Measurements from ENCODE around the gene ZBED4.
A peak's percentile ranks its signal among the peaks of the same experiment; 100 is the strongest.

The ZBED4 gene

GRCh38 chr22:49900441-49901230 lies 47.0 kb downstream of the ZBED4 start:
- DNase-seq = no peak
- no peak for TF ChIP-seq GATA1 (IDR thresholded peaks at IDR 0.05; ENCODE audit: low read depth, low read length)
- no peak for TF ChIP-seq POLR2A (IDR thresholded peaks at IDR 0.05; ENCODE audit: low read length)

- DNase-seq = no peak
- TF ChIP-seq GATA1 (IDR thresholded peaks at IDR 0.05; ENCODE audit: low read depth, low read length) (no peak), POLR2A (IDR thresholded peaks at IDR 0.05; ENCODE audit: low read length) (no peak)
Observed at GRCh38 chr22:49901457-49901856, 47.8 kb downstream of the ZBED4 start.

- TF ChIP-seq GATA1 (IDR thresholded peaks at IDR 0.05; ENCODE audit: low read depth, low read length) = no peak
- TF ChIP-seq POLR2A (IDR thresholded peaks at IDR 0.05; ENCODE audit: low read length) = no peak
- peak; percentile 61 to 63 for DNase-seq
Observed at GRCh38 chr22:49903322-49904039, 49.8 kb downstream of the ZBED4 start.

- TF ChIP-seq GATA1 (IDR thresholded peaks at IDR 0.05; ENCODE audit: low read depth, low read length) (no peak), POLR2A (IDR thresholded peaks at IDR 0.05; ENCODE audit: low read length) (no peak)
- no peak for DNase-seq
Observed at GRCh38 chr22:49904040-49904369, 50.4 kb downstream of the ZBED4 start.

DNA sequence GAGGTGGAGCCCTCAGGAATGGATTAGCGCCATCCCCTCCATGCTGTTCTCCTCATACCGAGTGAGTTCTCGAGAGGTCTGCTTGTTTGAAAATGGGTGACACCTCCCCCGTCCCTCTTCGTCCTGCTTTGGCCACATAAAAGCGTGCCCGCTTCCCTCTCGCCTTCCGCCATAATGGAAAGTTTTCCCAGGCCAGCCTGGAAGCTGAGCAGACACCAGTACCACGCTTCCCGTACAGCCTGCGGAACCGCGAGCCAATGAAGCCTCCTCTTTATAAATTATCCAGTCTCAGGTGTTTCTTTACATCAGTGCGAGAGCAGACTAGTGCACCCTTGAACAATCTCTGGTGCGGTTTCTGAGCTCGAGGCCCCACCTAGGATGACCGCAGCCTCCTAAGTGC lies 51.8 kb downstream of the ZBED4 start:
- TF ChIP-seq GATA1 (IDR thresholded peaks at IDR 0.05; ENCODE audit: low read depth, low read length) (no peak), POLR2A (IDR thresholded peaks at IDR 0.05; ENCODE audit: low read length) (no peak)
- no peak for DNase-seq

DNA sequence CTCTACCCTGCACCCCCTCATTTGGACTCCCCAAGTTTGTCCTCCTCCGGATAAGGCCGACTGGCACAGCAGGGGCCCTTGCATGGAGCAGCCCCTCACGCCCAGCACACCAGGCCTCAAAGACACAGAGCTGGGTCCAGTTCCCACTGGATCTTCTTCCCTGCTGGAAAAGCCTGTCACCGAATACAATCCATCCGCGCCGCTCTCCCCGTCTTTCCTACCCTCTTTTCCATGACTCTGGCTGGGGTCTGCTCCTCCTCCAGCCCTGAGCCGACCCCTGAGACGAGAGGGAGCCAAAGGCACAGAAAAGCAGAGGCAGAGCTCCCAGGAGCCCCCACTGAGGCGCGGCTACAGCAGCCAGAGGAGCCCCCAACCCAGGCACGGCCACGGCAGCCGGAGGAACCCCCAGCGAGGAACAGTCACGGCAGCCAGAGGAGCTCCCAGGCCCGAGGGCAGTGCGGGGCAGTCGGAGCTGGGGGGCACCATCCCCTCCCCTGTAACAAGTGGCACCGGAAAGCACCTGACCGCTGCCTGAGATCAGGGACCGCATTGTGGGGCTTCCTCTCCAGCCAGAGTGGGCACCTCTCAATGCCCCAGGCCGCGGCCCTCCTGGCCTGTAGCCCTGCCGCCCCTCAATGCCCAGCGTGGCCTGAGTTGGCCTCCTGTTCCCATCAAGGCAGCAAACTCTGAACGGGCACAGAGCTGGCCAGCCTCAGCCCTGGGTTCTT lies 52.6 kb downstream of the ZBED4 start:
- no peak for DNase-seq
- TF ChIP-seq POLR2A (IDR thresholded peaks at IDR 0.05; ENCODE audit: low read length) (no peak), GATA1 (IDR thresholded peaks at IDR 0.05; ENCODE audit: low read depth, low read length) (no peak)

- DNase-seq = no peak
- TF ChIP-seq POLR2A (IDR thresholded peaks at IDR 0.05; ENCODE audit: low read length) (no peak), GATA1 (IDR thresholded peaks at IDR 0.05; ENCODE audit: low read depth, low read length) (no peak)
Observed at GRCh38 chr22:49906799-49907290, 53.2 kb downstream of the ZBED4 start.

- TF ChIP-seq POLR2A (IDR thresholded peaks at IDR 0.05; ENCODE audit: low read length) = no peak
- no peak for TF ChIP-seq GATA1 (IDR thresholded peaks at IDR 0.05; ENCODE audit: low read depth, low read length)
- no peak for DNase-seq
Observed at GRCh38 chr22:49907807-49908206, 54.2 kb downstream of the ZBED4 start.

DNA sequence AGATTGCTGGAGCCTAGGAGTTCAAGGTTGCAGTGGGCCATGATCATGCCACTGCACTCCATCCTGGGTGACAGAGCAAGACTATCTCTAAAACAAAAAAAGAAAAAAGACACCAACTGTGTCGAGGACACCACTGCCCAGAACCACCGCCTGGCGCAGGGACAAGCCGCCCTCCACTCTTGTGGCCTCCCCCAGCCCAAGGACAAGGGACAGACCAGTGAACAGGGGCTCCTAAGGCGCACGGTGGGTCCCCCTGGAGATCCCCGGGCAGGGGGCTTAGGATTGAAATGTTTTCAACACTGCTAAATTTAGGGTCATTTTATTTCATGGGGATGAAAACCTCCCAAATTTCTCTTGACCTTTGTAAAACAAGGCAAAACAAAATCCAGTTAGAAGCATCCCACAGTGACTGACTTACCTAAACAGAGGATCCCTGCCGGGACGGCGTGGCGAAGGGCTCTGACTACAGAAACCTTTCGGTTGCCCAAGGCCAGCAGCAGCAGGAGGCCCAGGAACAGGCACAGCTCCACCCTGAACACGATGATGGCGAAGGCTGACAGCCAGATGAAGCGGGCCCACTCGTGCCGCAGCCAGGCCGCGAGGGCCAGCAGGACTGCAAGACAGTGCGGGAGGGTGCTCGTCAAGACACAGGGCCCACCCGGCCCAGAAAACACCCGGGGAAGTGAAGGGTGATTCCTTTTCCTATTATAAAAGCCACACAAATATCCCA lies 56.0 kb downstream of the ZBED4 start:
- TF ChIP-seq GATA1 (IDR thresholded peaks at IDR 0.05; ENCODE audit: low read depth, low read length) = no peak
- TF ChIP-seq POLR2A (IDR thresholded peaks at IDR 0.05; ENCODE audit: low read length) = no peak
- no peak for DNase-seq

DNA sequence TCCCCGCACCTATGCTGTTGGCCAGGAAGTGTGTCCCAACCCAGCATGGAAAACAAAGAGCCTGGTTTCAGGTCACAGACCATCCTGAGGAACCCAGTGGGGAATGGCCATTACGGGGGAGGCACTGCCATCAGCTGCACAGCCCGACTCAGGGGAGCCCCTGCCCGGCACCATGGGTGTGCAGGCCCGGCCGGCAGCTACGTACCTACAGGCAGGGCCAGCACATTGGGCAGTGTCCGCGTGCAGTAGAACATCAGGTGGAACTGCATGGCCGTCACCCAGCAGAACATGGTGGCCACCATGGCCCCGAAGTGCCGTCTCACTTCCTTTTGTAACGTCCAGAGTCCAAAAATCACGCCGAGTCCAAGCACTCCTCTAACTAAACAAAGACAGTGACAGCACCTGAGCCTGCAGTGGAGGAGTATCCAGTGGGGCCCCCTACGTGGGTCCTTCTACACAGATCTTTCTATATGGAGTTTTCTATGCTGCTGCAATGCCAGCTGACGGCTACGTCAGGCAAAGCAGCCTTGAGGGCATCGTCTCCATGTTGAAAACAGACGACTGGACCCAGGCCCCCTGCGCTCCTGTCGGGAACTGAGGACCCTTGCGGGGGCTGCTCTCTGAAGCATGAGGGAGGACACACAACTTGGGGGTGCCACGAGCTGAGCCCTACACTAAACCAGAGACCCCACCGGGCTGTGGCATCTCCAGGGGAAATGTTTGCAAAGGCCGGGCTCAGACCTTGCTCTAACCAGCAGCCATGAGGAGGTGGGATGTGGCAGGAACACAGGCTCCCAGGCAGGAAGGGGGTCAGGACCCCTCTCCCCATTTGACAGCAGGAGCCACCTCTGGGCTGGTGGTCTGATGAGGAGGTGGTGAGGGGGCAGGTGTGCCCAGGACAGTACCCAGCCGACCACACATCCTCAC lies 56.8 kb downstream of the ZBED4 start:
- DNase-seq = no peak

GRCh38 chr22:49911881-49912625 lies 58.4 kb downstream of the ZBED4 start:
- no peak for TF ChIP-seq POLR2A (IDR thresholded peaks at IDR 0.05; ENCODE audit: low read length)
- no peak for TF ChIP-seq GATA1 (IDR thresholded peaks at IDR 0.05; ENCODE audit: low read depth, low read length)
- no peak for DNase-seq

More for the DNA sequence above, 56.8 kb downstream of the ZBED4 start:
- TF ChIP-seq GATA1 (IDR thresholded peaks at IDR 0.05; ENCODE audit: low read depth, low read length) (no peak), POLR2A (IDR thresholded peaks at IDR 0.05; ENCODE audit: low read length) (no peak)

DNA sequence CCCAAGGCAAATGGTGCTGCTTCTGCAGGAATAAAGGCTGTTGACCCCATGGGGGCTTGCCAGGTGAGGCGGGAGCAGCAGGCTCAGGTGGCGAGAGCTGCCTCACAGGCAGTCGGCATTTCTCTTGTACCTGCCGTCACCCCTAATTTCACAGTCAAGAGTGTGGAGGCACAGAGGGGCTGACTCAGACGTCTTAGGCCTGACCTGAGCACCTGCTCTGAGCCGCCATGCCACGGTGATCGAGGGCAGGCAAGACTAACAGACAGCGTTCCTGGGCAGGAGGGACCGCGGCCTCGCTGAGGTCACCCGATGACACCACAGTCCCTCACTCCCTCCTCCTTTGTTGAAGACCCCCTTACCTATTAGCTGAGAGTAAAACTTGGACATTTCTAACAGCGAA lies 59.4 kb downstream of the ZBED4 start:
- TF ChIP-seq GATA1 (IDR thresholded peaks at IDR 0.05; ENCODE audit: low read depth, low read length) (no peak), POLR2A (IDR thresholded peaks at IDR 0.05; ENCODE audit: low read length) (no peak)
- DNase-seq = no peak
